HG02852 (cell line): ENCODE data around the gene CEMIP.
A peak's percentile ranks its signal among the peaks of the same experiment; 100 is the strongest.

Source experiments
- ATAC-seq: cut with Tn5 transposase; IDR thresholded peaks from one replicate; pipeline ENCODE4 v1.9.1; 2021; ENCODE audit warnings: mild to moderate bottlenecking, moderate library complexity; ENCODE audit not compliant: unreplicated experiment

Gene CEMIP

GRCh38 chr15:80970658-80971057 lies 191.5 kb downstream of the CEMIP start:
- no peak for ATAC-seq

GRCh38 chr15:80971143-80971542 lies 192.0 kb downstream of the CEMIP start:
- no peak for ATAC-seq

GRCh38 chr15:80972276-80972675 lies 193.1 kb downstream of the CEMIP start:
- no peak for ATAC-seq

GRCh38 chr15:80974914-80975313 lies 195.7 kb downstream of the CEMIP start:
- ATAC-seq, result no peak

GRCh38 chr15:80976851-80977250 lies 197.7 kb downstream of the CEMIP start:
- ATAC-seq, result no peak

GRCh38 chr15:80977627-80978036 lies 198.5 kb downstream of the CEMIP start:
- ATAC-seq, result no peak

- ATAC-seq, result no peak
These were observed 199.6 kb downstream of the CEMIP start for GRCh38 chr15:80978685-80979329.

GRCh38 chr15:80979538-80980200 lies 200.5 kb downstream of the CEMIP start:
- no peak for ATAC-seq

- ATAC-seq, result no peak
These were observed 203.0 kb downstream of the CEMIP start for GRCh38 chr15:80982205-80982604.

GRCh38 chr15:80982839-80983238 lies 203.7 kb downstream of the CEMIP start:
- ATAC-seq, result no peak

- ATAC-seq, result no peak
These were observed 205.7 kb downstream of the CEMIP start for GRCh38 chr15:80984856-80985255.

- ATAC-seq, result no peak
These were observed 206.8 kb downstream of the CEMIP start for GRCh38 chr15:80985981-80986380.

GRCh38 chr15:80986487-80986886 lies 207.3 kb downstream of the CEMIP start:
- ATAC-seq, result no peak

GRCh38 chr15:80988148-80988796 lies 209.1 kb downstream of the CEMIP start:
- no peak for ATAC-seq

GRCh38 chr15:80989081-80989517 lies 209.9 kb downstream of the CEMIP start:
- ATAC-seq, result peak; percentile 4

- peak; percentile 94 for ATAC-seq
These were observed 210.6 kb downstream of the CEMIP start, which contains the start of gene MESD for GRCh38 chr15:80989518-80990478. TSS of gene MESD (minus strand) at chr15:80989819. CDS start at chr15:80989791, 28 bp downstream.

GRCh38 chr15:80990955-80991354 lies 211.8 kb downstream of the CEMIP start:
- no peak for ATAC-seq

- no peak for ATAC-seq
These were observed 212.3 kb downstream of the CEMIP start for GRCh38 chr15:80991421-80991820.

- no peak for ATAC-seq
These were observed 212.8 kb downstream of the CEMIP start for GRCh38 chr15:80992006-80992405.

- no peak for ATAC-seq
These were observed 213.3 kb downstream of the CEMIP start for GRCh38 chr15:80992441-80992840.

- ATAC-seq, result no peak
These were observed 217.1 kb downstream of the CEMIP start for GRCh38 chr15:80996247-80996646.
